Calu3 (cell line): Measurements from ENCODE around the gene MVD. TPM values are rescaled to one million over a fixed set of nuclear protein-coding genes. Genes with fewer than 3 reads are reported as not detected.

ENCODE experiments used
- BruUV-seq: library from RNA; stranded (reverse); fragments of 400-500 nt; replicated peaks from 2 replicates; lab custom pipeline; 2021; lab: Mats Ljungman, UMichigan
- CTCF ChIA-PET: fragments of 300-600 bp; sonication (Branson Sonifier 250); formaldehyde crosslinking; loops from one replicate; lab custom pipeline; 2022; ENCODE audit warnings: antibody characterized with exemption; lab: Charles Lee
- DNase-seq: peaks from one replicate; pipeline ENCODE4 v3.0.0; 2022
- H3K27ac Mint-ChIP-seq: one replicate; pipeline ENCODE4 v1.8.0; 2022; ENCODE audit warnings: mixed read lengths; ENCODE audit not compliant: unreplicated experiment
- H3K27me3 Mint-ChIP-seq: one replicate; pipeline ENCODE4 v1.8.0; 2022; ENCODE audit warnings: mixed read lengths; ENCODE audit not compliant: unreplicated experiment
- H3K36me3 Mint-ChIP-seq: one replicate; pipeline ENCODE4 v1.8.0; 2022; ENCODE audit warnings: mild to moderate bottlenecking, moderate library complexity, mixed read lengths; ENCODE audit not compliant: insufficient read depth, unreplicated experiment
- H3K4me1 Mint-ChIP-seq: one replicate; pipeline ENCODE4 v1.8.0; 2022; ENCODE audit warnings: mild to moderate bottlenecking, low read depth, mixed read lengths; ENCODE audit not compliant: unreplicated experiment
- H3K4me3 Mint-ChIP-seq: one replicate; pipeline ENCODE4 v1.8.0; 2022; ENCODE audit warnings: mild to moderate bottlenecking, low read depth, moderate library complexity, mixed read lengths; ENCODE audit not compliant: unreplicated experiment
- H3K9me3 Mint-ChIP-seq: one replicate; pipeline ENCODE4 v1.8.0; 2022; ENCODE audit warnings: low read depth, mixed read lengths; ENCODE audit not compliant: unreplicated experiment
- intact Hi-C: fragments of 100-400 bp; cut with micrococcal nuclease; formaldehyde crosslinking; loops from one replicate; pipeline ENCODE4 v1.10.0; 2022; ENCODE audit not compliant: unreplicated experiment
- total RNA-seq: library from RNA; stranded (reverse); gene quantifications from 2 replicates; pipeline ENCODE4 v1.2.3, GENCODE V29; 2022
- TF ChIP-seq, protein P1 (sequence below): fragments of 200-600 bp; IDR thresholded peaks from one replicate; pipeline ENCODE4 v1.8.0; 2022; ENCODE audit warnings: antibody characterized with exemption; ENCODE audit not compliant: unreplicated experiment

The MVD gene
- total RNA-seq, 1 experiment from 2014 or later: 152 TPM

DNA sequence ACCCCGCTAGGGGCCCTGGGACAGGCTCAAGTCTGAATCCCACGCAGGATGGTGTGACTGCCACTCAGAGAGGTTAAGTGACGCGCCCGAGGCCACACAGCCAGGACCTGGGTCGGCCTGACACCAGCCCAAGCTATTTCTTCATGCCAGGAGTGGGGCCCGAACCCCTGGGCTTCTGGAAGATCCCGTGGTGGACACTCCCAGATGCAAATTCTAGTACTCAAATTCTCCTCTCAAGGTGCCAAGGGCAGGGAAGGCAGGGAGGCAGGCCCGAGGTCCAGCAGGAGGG is 19.3 kb downstream of the MVD start:
- TF ChIP-seq, protein P1, sequence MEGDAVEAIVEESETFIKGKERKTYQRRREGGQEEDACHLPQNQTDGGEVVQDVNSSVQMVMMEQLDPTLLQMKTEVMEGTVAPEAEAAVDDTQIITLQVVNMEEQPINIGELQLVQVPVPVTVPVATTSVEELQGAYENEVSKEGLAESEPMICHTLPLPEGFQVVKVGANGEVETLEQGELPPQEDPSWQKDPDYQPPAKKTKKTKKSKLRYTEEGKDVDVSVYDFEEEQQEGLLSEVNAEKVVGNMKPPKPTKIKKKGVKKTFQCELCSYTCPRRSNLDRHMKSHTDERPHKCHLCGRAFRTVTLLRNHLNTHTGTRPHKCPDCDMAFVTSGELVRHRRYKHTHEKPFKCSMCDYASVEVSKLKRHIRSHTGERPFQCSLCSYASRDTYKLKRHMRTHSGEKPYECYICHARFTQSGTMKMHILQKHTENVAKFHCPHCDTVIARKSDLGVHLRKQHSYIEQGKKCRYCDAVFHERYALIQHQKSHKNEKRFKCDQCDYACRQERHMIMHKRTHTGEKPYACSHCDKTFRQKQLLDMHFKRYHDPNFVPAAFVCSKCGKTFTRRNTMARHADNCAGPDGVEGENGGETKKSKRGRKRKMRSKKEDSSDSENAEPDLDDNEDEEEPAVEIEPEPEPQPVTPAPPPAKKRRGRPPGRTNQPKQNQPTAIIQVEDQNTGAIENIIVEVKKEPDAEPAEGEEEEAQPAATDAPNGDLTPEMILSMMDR: no peak
- H3K4me3 Mint-ChIP-seq: no peak overlapping the region
- no peak for DNase-seq
- no peaks in the 10 kb centered on the region for H3K9me3 Mint-ChIP-seq
- peaks cover 12% of the 10 kb centered on the region for H3K4me1 Mint-ChIP-seq
- CTCF ChIA-PET: no interaction called here
- peaks cover 22% of the 10 kb centered on the region for H3K27me3 Mint-ChIP-seq
- H3K27ac Mint-ChIP-seq: no peak overlapping the region
- H3K36me3 Mint-ChIP-seq: peaks cover 92% of the 10 kb centered on the region
- BruUV-seq: no TSS peak
- intact Hi-C loops: no loop called here

DNA sequence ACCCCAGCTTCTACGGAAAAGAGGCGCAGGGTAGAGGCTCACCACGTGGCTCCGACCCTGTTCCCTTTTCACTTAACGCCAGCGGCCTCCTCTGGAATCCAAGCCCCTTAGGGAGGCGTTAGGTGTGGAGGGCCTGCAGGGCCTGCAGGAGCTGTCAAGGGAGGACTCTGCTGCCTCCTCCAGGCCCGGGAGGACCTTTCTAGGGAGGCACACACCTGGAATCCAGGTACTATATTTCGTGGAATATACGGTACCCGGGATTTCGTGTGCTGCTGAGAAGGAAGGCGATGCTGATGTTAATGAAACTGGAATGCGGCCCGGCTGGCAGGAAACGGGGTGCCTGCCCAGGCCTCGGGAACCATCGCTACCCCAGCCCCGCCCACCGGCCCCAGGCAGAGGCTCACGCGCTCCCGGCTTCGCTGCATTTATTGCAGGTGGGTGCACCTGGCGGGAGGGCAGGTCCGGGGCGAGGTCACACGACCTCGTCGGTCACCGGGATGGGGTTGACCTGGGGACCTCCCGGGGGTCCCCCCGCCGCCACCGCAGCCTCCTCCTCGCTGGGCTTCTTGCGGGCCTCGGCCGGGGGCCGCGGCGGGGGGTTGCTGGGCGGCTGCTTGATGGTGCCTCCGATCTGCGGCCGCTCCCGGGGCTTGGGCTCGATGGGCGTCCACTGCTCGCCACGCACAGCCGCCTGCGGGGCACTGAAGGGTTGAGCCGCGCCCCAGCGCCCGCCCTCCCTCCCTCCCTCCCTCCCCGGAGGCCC is 19.8 kb downstream of the MVD start:
- no peak for DNase-seq
- intact Hi-C loops: no loop called here
- Mint-ChIP-seq H3K27ac (no peak overlapping the region), H3K9me3 (no peaks in the 10 kb centered on the region), H3K36me3 (peaks cover 92% of the 10 kb centered on the region), H3K27me3 (peaks cover 28% of the 10 kb centered on the region), H3K4me1 (peaks cover 17% of the 10 kb centered on the region), H3K4me3 (no peak overlapping the region)
- TF ChIP-seq, protein P1: no peak
- CTCF ChIA-PET: no interaction called here
- no TSS peak for BruUV-seq

DNA sequence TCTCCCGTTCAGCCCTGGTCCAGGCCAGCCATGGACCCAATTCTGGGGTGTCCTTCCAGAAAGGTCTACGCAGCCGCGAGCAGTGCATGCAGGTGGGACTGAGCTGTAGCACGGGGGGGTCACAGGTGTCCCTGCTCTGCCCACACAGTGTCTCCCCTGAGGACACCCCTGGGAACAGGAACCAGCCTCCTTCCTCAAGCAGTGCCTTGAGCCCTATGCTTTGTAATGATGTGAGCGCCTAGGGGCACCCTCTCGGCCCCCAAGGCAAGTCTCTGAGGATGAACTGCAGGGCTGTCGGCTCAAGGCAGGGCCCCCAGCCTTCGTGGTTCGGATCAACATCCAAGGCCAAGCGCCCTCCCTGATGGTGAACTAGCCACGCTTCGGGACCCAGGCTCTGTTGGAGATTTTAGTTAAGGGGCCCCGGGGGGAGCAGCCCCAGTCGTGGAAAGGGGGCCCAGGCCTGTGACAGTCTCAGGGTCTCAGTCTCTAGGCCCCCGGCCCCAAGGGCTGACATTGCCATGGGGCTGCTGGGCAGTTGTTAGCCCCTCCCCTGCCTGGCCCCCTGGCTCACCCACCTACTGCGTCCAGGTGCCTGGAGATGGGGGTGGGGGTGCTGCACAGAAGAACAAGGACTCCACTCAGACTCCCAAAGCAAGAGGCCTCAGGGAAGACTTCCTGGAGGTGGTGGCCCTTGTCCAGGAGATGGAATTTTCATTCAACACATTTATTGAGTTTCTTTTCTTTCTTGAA is 22.2 kb downstream of the MVD start:
- Mint-ChIP-seq H3K4me3 (peak overlapping the region; percentile 54), H3K4me1 (peaks cover 21% of the 10 kb centered on the region), H3K36me3 (peaks cover 76% of the 10 kb centered on the region), H3K27me3 (peaks cover 42% of the 10 kb centered on the region), H3K9me3 (no peaks in the 10 kb centered on the region), H3K27ac (peak overlapping the region; percentile 67)
- CTCF ChIA-PET: interaction anchor here (0.7 kb wide), 1 partner anchor 544 kb away, joined by 3 read pairs; no protein-coding TSS in a partner anchor
- DNase-seq: peak; percentile 27
- BruUV-seq: no TSS peak
- intact Hi-C loops: no loop called here
- TF ChIP-seq, protein P1: no peak

DNA sequence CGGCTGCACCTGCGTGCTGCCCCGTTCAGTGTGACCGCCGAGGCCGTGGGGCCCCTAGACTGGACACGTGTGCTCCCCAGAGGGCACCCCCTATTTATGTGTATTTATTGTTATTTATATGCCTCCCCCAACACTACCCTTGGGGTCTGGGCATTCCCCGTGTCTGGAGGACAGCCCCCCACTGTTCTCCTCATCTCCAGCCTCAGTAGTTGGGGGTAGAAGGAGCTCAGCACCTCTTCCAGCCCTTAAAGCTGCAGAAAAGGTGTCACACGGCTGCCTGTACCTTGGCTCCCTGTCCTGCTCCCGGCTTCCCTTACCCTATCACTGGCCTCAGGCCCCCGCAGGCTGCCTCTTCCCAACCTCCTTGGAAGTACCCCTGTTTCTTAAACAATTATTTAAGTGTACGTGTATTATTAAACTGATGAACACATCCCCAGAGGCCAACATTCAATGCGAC is 22.8 kb downstream of the MVD start:
- H3K27ac Mint-ChIP-seq: peak overlapping the region; percentile 67
- H3K36me3 Mint-ChIP-seq: peaks cover 76% of the 10 kb centered on the region

More for the DNA sequence above, 22.8 kb downstream of the MVD start:
- peak overlapping the region; percentile 54 for H3K4me3 Mint-ChIP-seq
- H3K9me3 Mint-ChIP-seq: no peaks in the 10 kb centered on the region
- TF ChIP-seq, protein P1: no peak
- DNase-seq: no peak
- BruUV-seq: no TSS peak
- CTCF ChIA-PET: interaction anchor here (0.6 to 1.4 kb wide), 4 partner anchors 15 to 347 kb away, joined by 3 to 4 read pairs (median 4); no protein-coding TSS in a partner anchor
- H3K27me3 Mint-ChIP-seq: peaks cover 42% of the 10 kb centered on the region
- H3K4me1 Mint-ChIP-seq: peaks cover 21% of the 10 kb centered on the region
- intact Hi-C loops: no loop called here
